MM.1S (cell line): ENCODE measurements around the gene RTN4RL1.

Experiments
- DNase-seq: peaks from one replicate; pipeline ENCODE4 v3.0.0-alpha.2; 2015
- H2AFZ ChIP-seq: fragments of 300-600 bp; sonication (generic); 2 replicates; pipeline ENCODE4 v1.6.0; 2016; ENCODE audit warnings: antibody characterized with exemption, low read length
- H3F3A ChIP-seq: fragments of 300-600 bp; sonication (generic); 2 replicates; pipeline ENCODE4 v1.6.1; 2016; ENCODE audit warnings: mild to moderate bottlenecking, antibody characterized with exemption, low read length, moderate library complexity, mixed read lengths; ENCODE audit not compliant: insufficient read depth
- H3K27ac ChIP-seq: fragments of 300-600 bp; sonication (generic); 2 replicates; pipeline ENCODE4 v1.5.1; 2016; ENCODE audit warnings: mild to moderate bottlenecking, low read length
- H3K27me3 ChIP-seq: fragments of 300-600 bp; sonication (generic); replicated peaks from 2 replicates; pipeline ENCODE4 v1.6.0; 2016; ENCODE audit warnings: low read length; ENCODE audit not compliant: insufficient read depth
- H3K36me3 ChIP-seq: fragments of 300-600 bp; sonication (generic); replicated peaks from 2 replicates; pipeline ENCODE4 v1.6.1; 2016; ENCODE audit warnings: mild to moderate bottlenecking, low read length, mixed read lengths; ENCODE audit not compliant: insufficient read depth
- H3K4me1 ChIP-seq: fragments of 300-600 bp; sonication (generic); 2 replicates; pipeline ENCODE4 v1.6.1; 2016; ENCODE audit warnings: low read length, mixed read lengths
- H3K4me2 ChIP-seq: fragments of 300-600 bp; sonication (generic); 2 replicates; pipeline ENCODE4 v1.6.0; 2016; ENCODE audit warnings: low read depth, low read length
- H3K4me3 ChIP-seq: fragments of 300-600 bp; sonication (generic); 2 replicates; pipeline ENCODE4 v1.5.1; 2016; ENCODE audit warnings: low read length, mixed read lengths
- H3K79me2 ChIP-seq: fragments of 300-600 bp; sonication (generic); 2 replicates; pipeline ENCODE4 v1.6.1; 2016; ENCODE audit warnings: mixed run types, low read length, mixed read lengths
- H3K9ac ChIP-seq: fragments of 300-600 bp; sonication (generic); 2 replicates; pipeline ENCODE4 v1.6.1; 2016; ENCODE audit warnings: low read length, mixed read lengths
- H3K9me2 ChIP-seq: fragments of 300-600 bp; sonication (generic); replicated peaks from 2 replicates; pipeline ENCODE4 v1.6.1; 2016; ENCODE audit warnings: mild to moderate bottlenecking, low read length, mixed read lengths; ENCODE audit not compliant: insufficient read depth
- H3K9me3 ChIP-seq: fragments of 300-600 bp; sonication (generic); replicated peaks from 2 replicates; pipeline ENCODE4 v1.6.1; 2016; ENCODE audit warnings: mild to moderate bottlenecking, low read length, mixed read lengths; ENCODE audit not compliant: insufficient read depth
- H4K20me1 ChIP-seq: fragments of 300-600 bp; sonication (generic); 2 replicates; pipeline ENCODE4 v1.6.1; 2016; ENCODE audit warnings: mild to moderate bottlenecking, low read length, moderate library complexity, mixed read lengths; ENCODE audit not compliant: insufficient read depth
- CTCF ChIP-seq: fragments of 300-600 bp; sonication (generic); IDR thresholded peaks from 2 replicates; pipeline ENCODE4 v1.5.1; 2016; ENCODE audit warnings: antibody characterized with exemption, low read length, mixed read lengths
- EZH2 ChIP-seq: fragments of 300-600 bp; sonication (generic); optimal IDR thresholded peaks from 2 replicates; pipeline ENCODE3; 2017; ENCODE audit warnings: low read depth, mild to moderate bottlenecking, antibody characterized with exemption, low read length, mixed read lengths
- EZH2phosphoT487 ChIP-seq: fragments of 300-600 bp; sonication (generic); IDR thresholded peaks from 2 replicates; pipeline ENCODE4 v1.6.1; 2018; ENCODE audit warnings: antibody characterized with exemption, low read length

Gene RTN4RL1

GRCh38 chr17:1975573-1975972 is 49.6 kb downstream of the RTN4RL1 start:
- H3K9ac ChIP-seq, result no peak overlapping the region

GRCh38 chr17:1972487-1973160 is 52.5 kb downstream of the RTN4RL1 start:
- TF ChIP-seq EZH2phosphoT487, result no peak
- TF ChIP-seq EZH2, result no peak
- no peak for TF ChIP-seq CTCF
- no peaks in the 10 kb centered on the region for H3F3A ChIP-seq
- no peak overlapping the region for H3K4me2 ChIP-seq
- peaks cover 90% of the 10 kb centered on the region for H3K27me3 ChIP-seq
- H3K4me1 ChIP-seq, result no peaks in the 10 kb centered on the region
- no peaks in the 10 kb centered on the region for H3K9me3 ChIP-seq
- no peaks in the 10 kb centered on the region for H3K9me2 ChIP-seq
- H3K4me3 ChIP-seq, result no peak overlapping the region
- H3K79me2 ChIP-seq, result no peaks in the 10 kb centered on the region
- no peaks in the 10 kb centered on the region for H3K36me3 ChIP-seq
- H3K9ac ChIP-seq, result no peak overlapping the region
- H4K20me1 ChIP-seq, result no peaks in the 10 kb centered on the region
- no peak for DNase-seq
- no peak overlapping the region for H2AFZ ChIP-seq
- no peak overlapping the region for H3K27ac ChIP-seq

More at GRCh38 chr17:1975573-1975972, 49.6 kb downstream of the RTN4RL1 start:
- TF ChIP-seq CTCF (no peak), EZH2phosphoT487 (no peak), EZH2 (no peak)
- Histone ChIP-seq H2AFZ (no peak overlapping the region), H3K27ac (no peak overlapping the region), H3K27me3 (peaks cover 90% of the 10 kb centered on the region), H3K4me2 (no peak overlapping the region), H3F3A (no peaks in the 10 kb centered on the region), H3K9me3 (no peaks in the 10 kb centered on the region), H4K20me1 (no peaks in the 10 kb centered on the region), H3K79me2 (no peaks in the 10 kb centered on the region), H3K36me3 (no peaks in the 10 kb centered on the region), H3K4me3 (no peak overlapping the region), H3K4me1 (no peaks in the 10 kb centered on the region), H3K9me2 (no peaks in the 10 kb centered on the region)
- no peak for DNase-seq

- no peaks in the 10 kb centered on the region for H3K9me2 ChIP-seq
- no peaks in the 10 kb centered on the region for H3K9me3 ChIP-seq
- H3K27ac ChIP-seq, result no peak overlapping the region
- H3K36me3 ChIP-seq, result no peaks in the 10 kb centered on the region
- no peaks in the 10 kb centered on the region for H3K79me2 ChIP-seq
- H3K4me2 ChIP-seq, result no peak overlapping the region
- H3F3A ChIP-seq, result no peaks in the 10 kb centered on the region
- no peaks in the 10 kb centered on the region for H3K4me1 ChIP-seq
- H4K20me1 ChIP-seq, result no peaks in the 10 kb centered on the region
- no peak overlapping the region for H3K4me3 ChIP-seq
- peaks cover 90% of the 10 kb centered on the region for H3K27me3 ChIP-seq
- DNase-seq, result no peak
- H3K9ac ChIP-seq, result no peak overlapping the region
- H2AFZ ChIP-seq, result no peak overlapping the region
- TF ChIP-seq CTCF (no peak), EZH2phosphoT487 (no peak), EZH2 (no peak)
These were observed 54.2 kb downstream of the RTN4RL1 start for GRCh38 chr17:1970843-1971384.
